ENCODE measurements around the gene CLEC2B.

DNA sequence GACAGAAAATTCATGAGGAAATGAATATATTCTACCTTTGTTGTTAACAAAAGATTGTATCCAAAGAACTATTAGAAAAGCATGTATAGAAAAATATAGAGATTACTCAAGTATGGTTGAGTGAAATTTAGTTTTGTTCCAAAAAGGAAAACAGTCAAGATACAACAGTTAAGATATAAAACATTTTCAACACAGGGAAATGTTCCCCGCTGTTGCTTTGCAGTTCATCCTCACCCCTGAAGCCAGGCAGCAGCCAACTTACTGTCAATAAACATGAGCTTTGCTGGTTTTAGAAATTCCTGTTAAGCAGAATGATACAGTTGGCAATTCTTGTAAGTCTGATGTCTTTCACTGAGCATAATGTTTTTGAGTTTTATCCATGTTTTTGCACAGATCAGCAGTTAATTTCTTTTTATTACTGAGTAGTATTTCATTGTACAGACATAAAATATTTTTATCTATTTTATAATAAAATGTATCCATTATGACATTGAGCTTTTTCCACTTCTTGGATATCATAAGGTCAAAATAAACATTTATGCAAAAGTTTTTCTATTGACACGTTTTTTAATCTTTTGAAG, 1.2 kb upstream of the CLEC2B start:
- TF ChIP-seq, protein P1, sequence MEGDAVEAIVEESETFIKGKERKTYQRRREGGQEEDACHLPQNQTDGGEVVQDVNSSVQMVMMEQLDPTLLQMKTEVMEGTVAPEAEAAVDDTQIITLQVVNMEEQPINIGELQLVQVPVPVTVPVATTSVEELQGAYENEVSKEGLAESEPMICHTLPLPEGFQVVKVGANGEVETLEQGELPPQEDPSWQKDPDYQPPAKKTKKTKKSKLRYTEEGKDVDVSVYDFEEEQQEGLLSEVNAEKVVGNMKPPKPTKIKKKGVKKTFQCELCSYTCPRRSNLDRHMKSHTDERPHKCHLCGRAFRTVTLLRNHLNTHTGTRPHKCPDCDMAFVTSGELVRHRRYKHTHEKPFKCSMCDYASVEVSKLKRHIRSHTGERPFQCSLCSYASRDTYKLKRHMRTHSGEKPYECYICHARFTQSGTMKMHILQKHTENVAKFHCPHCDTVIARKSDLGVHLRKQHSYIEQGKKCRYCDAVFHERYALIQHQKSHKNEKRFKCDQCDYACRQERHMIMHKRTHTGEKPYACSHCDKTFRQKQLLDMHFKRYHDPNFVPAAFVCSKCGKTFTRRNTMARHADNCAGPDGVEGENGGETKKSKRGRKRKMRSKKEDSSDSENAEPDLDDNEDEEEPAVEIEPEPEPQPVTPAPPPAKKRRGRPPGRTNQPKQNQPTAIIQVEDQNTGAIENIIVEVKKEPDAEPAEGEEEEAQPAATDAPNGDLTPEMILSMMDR (IDR thresholded peaks at IDR 0.05; ENCODE audit: low read length), result no peak
- no peak for TF ChIP-seq EZH2 (IDR thresholded peaks at IDR 0.05; ENCODE audit: borderline replicate concordance, low read length)

All from OCI-LY1 (cell line).